DMS 273 (cell line): Measurements from ENCODE around the gene FAS.
"Not testable (repeated sequence)": the region's sequence is repeated elsewhere in the genome, so short reads cannot be mapped to it uniquely, and the experiment has no call there.

Source experiments
- DNase-seq: peaks from one replicate; lab custom pipeline; 2025; ENCODE audit not compliant: unreplicated experiment; lab: John Stamatoyannopoulos, UW

FAS gene

GRCh38 chr10:88992921-88993524 lies 2.4 kb downstream of the FAS start:
- peak; percentile 75 for DNase-seq

GRCh38 chr10:88994019-88994418 lies 3.4 kb downstream of the FAS start:
- peak; percentile 11 for DNase-seq

- DNase-seq = no peak
Measured at GRCh38 chr10:88995156-88995876, 4.7 kb downstream of the FAS start.

- DNase-seq = no peak
Measured at GRCh38 chr10:88996927-88997326, 6.3 kb downstream of the FAS start.

- DNase-seq = no peak
Measured at GRCh38 chr10:88999625-89000024, 9.0 kb downstream of the FAS start.

- DNase-seq = no peak
Measured at GRCh38 chr10:89001024-89001728, 10.6 kb downstream of the FAS start.

- no peak for DNase-seq
Measured at GRCh38 chr10:89001729-89002072, 11.1 kb downstream of the FAS start.

- no peak for DNase-seq
Measured at GRCh38 chr10:89002226-89002978, 11.8 kb downstream of the FAS start.

- no peak for DNase-seq
Measured at GRCh38 chr10:89003344-89003743, 12.7 kb downstream of the FAS start.

- no peak for DNase-seq
Measured at GRCh38 chr10:89007129-89007893, 16.7 kb downstream of the FAS start.

- not testable (repeated sequence) for DNase-seq
Measured at GRCh38 chr10:89018700-89019346, 28.2 kb downstream of the FAS start.

GRCh38 chr10:89019569-89020327 lies 29.1 kb downstream of the FAS start:
- no peak for DNase-seq

GRCh38 chr10:89021526-89021925 lies 30.9 kb downstream of the FAS start:
- DNase-seq = not testable (repeated sequence)

- DNase-seq = no peak
Measured at GRCh38 chr10:89022734-89023133, 32.1 kb downstream of the FAS start.

- no peak for DNase-seq
Measured at GRCh38 chr10:89025453-89025852, 34.9 kb downstream of the FAS start.

GRCh38 chr10:89029181-89029580 lies 38.6 kb downstream of the FAS start:
- DNase-seq = no peak

- DNase-seq = peak; percentile 78
Measured at GRCh38 chr10:89029785-89030437, 39.3 kb downstream of the FAS start.

GRCh38 chr10:89030791-89031190 lies 40.2 kb downstream of the FAS start:
- no peak for DNase-seq
